ENCODE measurements around the gene JAZF1.

DNA sequence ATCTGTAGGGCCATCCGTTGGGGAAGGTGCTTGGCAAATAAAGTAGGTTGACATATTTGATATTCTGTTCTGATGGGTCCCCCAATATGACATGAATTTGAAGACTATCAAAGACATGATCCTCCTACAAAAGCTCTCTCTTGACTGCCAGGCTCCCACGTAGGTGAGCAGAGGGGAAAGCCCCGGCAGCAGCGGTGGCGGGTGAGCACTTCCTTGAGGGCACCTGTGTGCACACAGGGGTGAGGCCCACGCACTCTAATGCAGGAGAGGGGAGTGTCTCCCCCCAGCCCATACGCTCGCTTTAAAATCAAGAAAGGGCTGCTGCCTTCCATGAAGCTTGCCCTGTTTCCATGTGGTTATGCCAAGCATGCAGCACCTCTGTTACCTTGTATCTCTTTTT is 340.3 kb downstream of the JAZF1 start:
- TF ChIP-seq, protein P1, sequence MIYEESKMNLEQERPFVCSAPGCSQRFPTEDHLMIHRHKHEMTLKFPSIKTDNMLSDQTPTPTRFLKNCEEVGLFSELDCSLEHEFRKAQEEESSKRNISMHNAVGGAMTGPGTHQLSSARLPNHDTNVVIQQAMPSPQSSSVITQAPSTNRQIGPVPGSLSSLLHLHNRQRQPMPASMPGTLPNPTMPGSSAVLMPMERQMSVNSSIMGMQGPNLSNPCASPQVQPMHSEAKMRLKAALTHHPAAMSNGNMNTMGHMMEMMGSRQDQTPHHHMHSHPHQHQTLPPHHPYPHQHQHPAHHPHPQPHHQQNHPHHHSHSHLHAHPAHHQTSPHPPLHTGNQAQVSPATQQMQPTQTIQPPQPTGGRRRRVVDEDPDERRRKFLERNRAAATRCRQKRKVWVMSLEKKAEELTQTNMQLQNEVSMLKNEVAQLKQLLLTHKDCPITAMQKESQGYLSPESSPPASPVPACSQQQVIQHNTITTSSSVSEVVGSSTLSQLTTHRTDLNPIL (CRISPR knock-in tag; IDR thresholded peaks at IDR 0.05; ENCODE audit: low read depth), result no peak
- no peak for TF ChIP-seq GLIS3 (CRISPR knock-in tag; IDR thresholded peaks at IDR 0.05)
- TF ChIP-seq, protein P2, sequence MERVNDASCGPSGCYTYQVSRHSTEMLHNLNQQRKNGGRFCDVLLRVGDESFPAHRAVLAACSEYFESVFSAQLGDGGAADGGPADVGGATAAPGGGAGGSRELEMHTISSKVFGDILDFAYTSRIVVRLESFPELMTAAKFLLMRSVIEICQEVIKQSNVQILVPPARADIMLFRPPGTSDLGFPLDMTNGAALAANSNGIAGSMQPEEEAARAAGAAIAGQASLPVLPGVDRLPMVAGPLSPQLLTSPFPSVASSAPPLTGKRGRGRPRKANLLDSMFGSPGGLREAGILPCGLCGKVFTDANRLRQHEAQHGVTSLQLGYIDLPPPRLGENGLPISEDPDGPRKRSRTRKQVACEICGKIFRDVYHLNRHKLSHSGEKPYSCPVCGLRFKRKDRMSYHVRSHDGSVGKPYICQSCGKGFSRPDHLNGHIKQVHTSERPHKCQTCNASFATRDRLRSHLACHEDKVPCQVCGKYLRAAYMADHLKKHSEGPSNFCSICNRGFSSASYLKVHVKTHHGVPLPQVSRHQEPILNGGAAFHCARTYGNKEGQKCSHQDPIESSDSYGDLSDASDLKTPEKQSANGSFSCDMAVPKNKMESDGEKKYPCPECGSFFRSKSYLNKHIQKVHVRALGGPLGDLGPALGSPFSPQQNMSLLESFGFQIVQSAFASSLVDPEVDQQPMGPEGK (CRISPR knock-in tag; IDR thresholded peaks at IDR 0.05; ENCODE audit: borderline replicate concordance), result no peak
- no peak for TF ChIP-seq ARNTL (CRISPR knock-in tag; IDR thresholded peaks at IDR 0.05; ENCODE audit: borderline replicate concordance, low read depth)
- no peak for TF ChIP-seq ZNF8 (CRISPR knock-in tag; IDR thresholded peaks at IDR 0.05)
- TF ChIP-seq ZFP30 (CRISPR knock-in tag; IDR thresholded peaks at IDR 0.05), result no peak
- no peak for TF ChIP-seq ESRRG (CRISPR knock-in tag; IDR thresholded peaks at IDR 0.05)
- TF ChIP-seq RARB (CRISPR knock-in tag; IDR thresholded peaks at IDR 0.05), result no peak
- TF ChIP-seq ZFP3 (CRISPR knock-in tag; IDR thresholded peaks at IDR 0.05), result no peak
